CD14-positive monocyte (primary cell): ENCODE data around the gene ABAT. TPM values are rescaled to one million over a fixed set of nuclear protein-coding genes. Genes with fewer than 3 reads are reported as not detected.

ENCODE experiments used
- DNase-seq, 3 donors: peaks; one replicate each; pipeline ENCODE4 v3.0.0-alpha.2; 2011 to 2022
- H2AFZ ChIP-seq: 2 replicates; pipeline ENCODE4 v1.6.0; 2012; ENCODE audit warnings: mild to moderate bottlenecking, low read depth, low read length, inconsistent platforms; ENCODE audit not compliant: insufficient read depth, poor library complexity, severe bottlenecking
- H3K27ac ChIP-seq, 2 donors: 1 replicate in 1 of 2; 2 replicates in 1 of 2; pipeline ENCODE4 v1.5.1; 2012 to 2013; ENCODE audit warnings: low read length in 2 of 2, control low read depth in 1 of 2, inconsistent platforms in 1 of 2, low read depth in 1 of 2, mild to moderate bottlenecking in 1 of 2
- H3K27me3 ChIP-seq, 2 donors: one replicate each; pipeline versions ENCODE4 v1.6.0 to v1.6.1; 2011 to 2013; ENCODE audit warnings: low read length in 2 of 2; ENCODE audit not compliant: control insufficient read depth in 2 of 2, insufficient read depth in 2 of 2
- H3K36me3 ChIP-seq, 2 donors: replicated peaks in 1 of 2; 1 replicate in 1 of 2; 2 replicates in 1 of 2; pipeline versions ENCODE4 v1.5.1 to v1.6.1; 2012 to 2013; ENCODE audit warnings: low read length in 2 of 2, control low read depth in 1 of 2, inconsistent platforms in 1 of 2, mild to moderate bottlenecking in 1 of 2; ENCODE audit not compliant: insufficient read depth in 2 of 2, control insufficient read depth in 1 of 2
- H3K4me1 ChIP-seq, 2 donors: 1 replicate in 1 of 2; 2 replicates in 1 of 2; pipeline versions ENCODE4 v1.5.1 to v1.6.1; 2012 to 2013; ENCODE audit warnings: low read length in 2 of 2, control low read depth in 1 of 2, inconsistent platforms in 1 of 2, mild to moderate bottlenecking in 1 of 2, moderate library complexity in 1 of 2; ENCODE audit not compliant: insufficient read depth in 2 of 2, control insufficient read depth in 1 of 2
- H3K4me2 ChIP-seq: replicated peaks from 2 replicates; pipeline ENCODE3; 2012; ENCODE audit warnings: low read length, moderate library complexity, mild to moderate bottlenecking; ENCODE audit not compliant: poor library complexity, severe bottlenecking; ENCODE audit errors: extremely low read depth
- H3K4me3 ChIP-seq, 3 experiments: fragments of 200-600 bp in 1 of 3; sonication (generic) in 1 of 3; replicated peaks in 1 of 3; 1 replicate in 2 of 3; 2 replicates in 1 of 3; pipeline ENCODE4 v1.5.1; 2011 to 2013; ENCODE audit warnings: low read length in 3 of 3, mild to moderate bottlenecking in 3 of 3, control low read depth in 2 of 3, low read depth in 2 of 3, inconsistent platforms in 1 of 3, moderate library complexity in 1 of 3
- H3K79me2 ChIP-seq: 2 replicates; pipeline ENCODE4 v1.6.0; 2012; ENCODE audit warnings: mild to moderate bottlenecking, control low read depth, inconsistent platforms, low read length, moderate library complexity; ENCODE audit not compliant: insufficient read depth
- H3K9ac ChIP-seq: 2 replicates; pipeline ENCODE4 v1.6.0; 2017; ENCODE audit warnings: low read length, mild to moderate bottlenecking; ENCODE audit not compliant: insufficient read depth, poor library complexity, severe bottlenecking
- H3K9me3 ChIP-seq, 2 donors: replicated peaks in 1 of 2; 1 replicate in 1 of 2; 2 replicates in 1 of 2; pipeline versions ENCODE4 v1.5.1 to v1.6.1; 2012 to 2013; ENCODE audit warnings: low read length in 2 of 2, control low read depth in 1 of 2; ENCODE audit not compliant: control insufficient read depth in 1 of 2, insufficient read depth in 1 of 2
- H4K20me1 ChIP-seq: 2 replicates; pipeline ENCODE4 v1.6.0; 2012; ENCODE audit warnings: mild to moderate bottlenecking, low read length, control low read depth, moderate library complexity; ENCODE audit not compliant: insufficient read depth
- H3K27ac Mint-ChIP-seq, 7 donors: one replicate each; pipeline ENCODE4 v1.8.0; 2020; ENCODE audit warnings: mild to moderate bottlenecking in 7 of 7, mixed read lengths in 7 of 7, moderate library complexity in 6 of 7, inconsistent platforms in 2 of 7
- H3K27me3 Mint-ChIP-seq, 3 donors: one replicate each; pipeline ENCODE4 v1.8.0; 2021 to 2022; ENCODE audit warnings: low read depth in 3 of 3, mild to moderate bottlenecking in 3 of 3, mixed read lengths in 3 of 3, moderate library complexity in 3 of 3, inconsistent platforms in 1 of 3
- H3K36me3 Mint-ChIP-seq, 2 donors: one replicate each; pipeline ENCODE4 v1.8.0; 2020; ENCODE audit warnings: mixed read lengths in 2 of 2, inconsistent platforms in 1 of 2, mild to moderate bottlenecking in 1 of 2
- H3K4me1 Mint-ChIP-seq: one replicate; pipeline ENCODE4 v1.8.0; 2020; ENCODE audit warnings: mild to moderate bottlenecking, mixed read lengths
- H3K4me3 Mint-ChIP-seq, 2 donors: one replicate each; pipeline ENCODE4 v1.8.0; 2020; ENCODE audit warnings: mild to moderate bottlenecking in 2 of 2, mixed read lengths in 2 of 2, moderate library complexity in 1 of 2
- H3K9me3 Mint-ChIP-seq, 7 donors: one replicate each; pipeline ENCODE4 v1.8.0; 2020 to 2022; ENCODE audit warnings: mixed read lengths in 7 of 7, mild to moderate bottlenecking in 6 of 7, moderate library complexity in 6 of 7, inconsistent platforms in 2 of 7
- CTCF ChIP-seq: fragments of 200-600 bp; IDR thresholded peaks from one replicate; pipeline ENCODE4 v1.8.0; 2022; ENCODE audit warnings: antibody characterized with exemption, mild to moderate bottlenecking
- WGBS: methylation state at CpG from one replicate; pipeline ENCODE4 v1.1.5; 2013; ENCODE audit warnings: missing lambda C conversion rate; ENCODE audit not compliant: insufficient coverage; 5-methylcytosine and 5-hydroxymethylcytosine counted together
- intact Hi-C, 2 donors: fragments of 100-400 bp; cut with micrococcal nuclease; formaldehyde crosslinking; loops; one replicate each; pipeline versions ENCODE4 v1.15.0 to v1.15.1; 2023
- polyA plus RNA-seq, 3 donors: library from polyadenylated mRNA; depleted of rRNA in 1 of 3; unstranded in 2 of 3; stranded (reverse) in 1 of 3; fragments of 300-500 nt in 2 of 3; fragments of >200 nt in 1 of 3; fragmentation: Illumina TruSeq in 2 of 3; gene quantifications; 1 replicate in 2 of 3; 2 replicates in 1 of 3; pipeline ENCODE4 v1.2.3, GENCODE V29; 2012 to 2021

ABAT gene
- polyA plus RNA-seq, 3 donors: 4.9 to 11.8 (median 8.7) TPM

- Histone ChIP-seq H3K9me3 (no peaks in the 10 kb centered on the region), H3K4me1 (peaks cover 0 to 8% of the 10 kb centered on the region in 2 donors), H4K20me1 (no peaks in the 10 kb centered on the region), H3K4me3 (no peak overlapping the region), H3K27me3 (no peaks in the 10 kb centered on the region), H3K4me2 (no peak overlapping the region), H2AFZ (no peak overlapping the region), H3K36me3 (peaks cover 13 to 34% of the 10 kb centered on the region in 2 donors), H3K27ac (no peak overlapping the region), H3K79me2 (no peaks in the 10 kb centered on the region), H3K9ac (no peak overlapping the region)
- peaks cover 45 to 48% of the 10 kb centered on the region in 2 donors for H3K36me3 Mint-ChIP-seq
- DNase-seq: peak in 1 of 3 donors; percentile 23
- intact Hi-C loops: no loop called here
- H3K9me3 Mint-ChIP-seq: peaks cover 3 to 17% (median 8%) of the 10 kb centered on the region in 7 donors
- no peak overlapping the region for H3K4me3 Mint-ChIP-seq
- peaks cover 0 to 1% (median 1%) of the 10 kb centered on the region in 3 donors for H3K27me3 Mint-ChIP-seq
- H3K4me1 Mint-ChIP-seq: peaks cover 6% of the 10 kb centered on the region
- H3K27ac Mint-ChIP-seq: peak overlapping the region in 1 of 7 donors; percentile 33
- TF ChIP-seq CTCF: no peak
- 87% methylated on average over 11 of the region's 14 CpGs for WGBS
These were observed 77.3 kb downstream of the ABAT start for GRCh38 chr16:8751481-8752311.

GRCh38 chr16:8752706-8753105, 78.3 kb downstream of the ABAT start:
- Mint-ChIP-seq H3K27ac (no peak overlapping the region), H3K4me3 (no peak overlapping the region), H3K36me3 (peaks cover 46 to 50% of the 10 kb centered on the region in 2 donors), H3K27me3 (peaks cover 0 to 1% (median 1%) of the 10 kb centered on the region in 3 donors), H3K4me1 (peaks cover 6% of the 10 kb centered on the region), H3K9me3 (peaks cover 3 to 17% (median 8%) of the 10 kb centered on the region in 7 donors)
- TF ChIP-seq CTCF: no peak
- WGBS: no CpG with 5 or more reads among the region's 2 CpGs
- Histone ChIP-seq H3K79me2 (no peaks in the 10 kb centered on the region), H4K20me1 (no peaks in the 10 kb centered on the region), H2AFZ (no peak overlapping the region), H3K27ac (no peak overlapping the region), H3K4me2 (no peak overlapping the region), H3K9me3 (no peaks in the 10 kb centered on the region), H3K4me3 (no peak overlapping the region), H3K4me1 (peaks cover 0 to 8% of the 10 kb centered on the region in 2 donors), H3K9ac (no peak overlapping the region), H3K27me3 (no peaks in the 10 kb centered on the region), H3K36me3 (peaks cover 14 to 34% of the 10 kb centered on the region in 2 donors)
- no peak for DNase-seq
- intact Hi-C loops: no loop called here
